GM13976 (cell line): Measurements from ENCODE around the gene COPE.

ENCODE experiments used
- DNase-seq: peaks from one replicate; pipeline ENCODE4 v3.0.0; 2012; ENCODE audit warnings: low spot score
- in situ Hi-C: fragments of 300-500 bp; cut with MboI; formaldehyde crosslinking; loops from one replicate; pipeline ENCODE4 v1.12.0; 2022; ENCODE audit warnings: low sequenced_read_pairs, mixed read lengths, inconsistent platforms; ENCODE audit not compliant: unreplicated experiment
- TF ChIP-seq, protein P1 (sequence below): IDR thresholded peaks from 2 replicates; pipeline ENCODE4 v1.5.1; 2012; ENCODE audit warnings: borderline replicate concordance, mild to moderate bottlenecking; ENCODE audit not compliant: insufficient read depth; ENCODE audit errors: extremely low read depth, missing control alignments, control extremely low read depth

Gene COPE

DNA sequence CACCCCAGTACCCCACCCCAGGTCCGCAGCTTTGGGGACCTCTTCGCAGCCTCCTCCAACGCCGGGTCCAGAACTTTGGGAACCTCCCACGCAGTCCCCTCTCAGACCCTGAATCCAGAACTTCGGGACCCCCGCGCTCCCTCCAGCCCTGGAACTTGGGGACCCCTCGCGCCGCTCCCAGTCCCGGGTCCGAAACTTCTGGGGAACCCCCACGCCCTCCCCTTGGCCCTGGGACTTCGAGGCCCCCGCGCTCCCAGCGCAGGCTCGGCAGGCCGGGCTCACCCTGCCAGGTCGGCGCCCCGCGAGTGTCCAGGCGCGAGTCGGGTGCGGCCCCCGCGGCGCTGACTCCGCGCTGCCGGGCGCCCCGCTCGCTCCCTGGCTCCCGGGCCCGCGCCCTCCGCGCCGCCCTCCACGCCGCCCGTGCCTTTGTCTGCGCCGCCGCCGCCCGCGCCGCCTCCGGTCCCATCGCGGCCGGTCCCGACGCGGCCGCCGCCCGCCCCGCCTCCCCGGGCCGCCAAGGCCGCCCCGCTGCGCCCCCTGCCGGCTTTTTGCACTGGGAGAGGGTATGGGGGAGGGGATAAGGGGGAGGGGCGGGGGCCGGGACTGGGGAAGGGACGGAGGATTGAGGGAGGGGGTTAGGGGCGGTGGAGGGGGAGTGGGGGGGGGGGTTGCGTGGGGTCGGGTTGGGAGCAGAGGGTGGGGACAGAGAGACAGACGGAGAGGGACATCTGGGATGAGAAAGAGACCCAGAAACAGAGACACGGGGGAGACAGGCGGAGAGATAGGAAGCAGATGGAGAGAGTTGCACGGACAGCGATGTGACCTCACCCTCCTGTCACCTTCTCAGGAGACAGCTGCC is 21.8 kb upstream of the COPE start, which contains the start of gene HOMER3:
TSS of gene HOMER3 (minus strand) at position 449 of the 859 bp plus-strand sequence. CDS start 2,235 bp downstream, outside the sequence.
- in situ Hi-C loops = no loop called here

DNA sequence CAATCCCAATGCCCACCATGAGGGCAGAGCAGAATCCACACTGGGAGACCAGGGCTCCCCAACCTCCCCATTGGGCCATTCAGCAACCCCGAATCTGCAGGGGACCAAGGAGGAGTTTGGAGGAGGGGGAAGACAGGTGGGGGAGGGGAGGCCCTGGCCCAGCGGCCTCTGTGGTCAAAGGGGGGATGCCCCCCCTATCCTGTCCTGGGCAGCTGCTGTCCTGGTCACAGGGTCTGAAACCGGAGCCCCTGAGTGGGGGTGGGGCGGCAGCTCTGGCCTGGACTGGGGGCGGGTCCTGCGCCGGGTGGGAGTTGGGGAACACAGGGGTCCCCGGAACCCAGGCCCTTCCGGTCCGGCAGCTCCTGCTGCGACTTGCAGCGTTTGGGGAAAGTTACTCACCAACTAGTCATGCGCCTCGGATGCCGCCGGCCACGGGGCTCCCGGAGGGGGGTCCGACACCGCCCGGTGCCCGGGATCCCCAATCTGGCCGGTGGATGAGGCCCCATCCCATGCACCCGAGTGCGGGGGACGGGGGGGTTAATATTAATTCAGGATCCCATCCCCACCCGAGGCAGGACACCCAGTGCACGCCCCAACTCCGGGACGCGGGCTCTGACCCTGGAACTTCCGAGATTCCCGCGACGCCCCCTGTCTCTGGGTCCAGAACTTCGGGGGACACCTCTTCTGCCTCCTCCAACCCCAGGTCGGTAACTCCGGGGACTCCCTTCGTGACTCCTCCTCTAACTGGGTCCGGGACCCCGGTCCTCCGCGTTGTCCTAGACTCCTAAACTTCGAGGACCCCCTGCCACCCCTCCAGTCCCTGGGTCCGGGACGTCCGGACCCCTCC is 21.0 kb upstream of the COPE start:
- in situ Hi-C loops = no loop called here
- TF ChIP-seq, protein P1, sequence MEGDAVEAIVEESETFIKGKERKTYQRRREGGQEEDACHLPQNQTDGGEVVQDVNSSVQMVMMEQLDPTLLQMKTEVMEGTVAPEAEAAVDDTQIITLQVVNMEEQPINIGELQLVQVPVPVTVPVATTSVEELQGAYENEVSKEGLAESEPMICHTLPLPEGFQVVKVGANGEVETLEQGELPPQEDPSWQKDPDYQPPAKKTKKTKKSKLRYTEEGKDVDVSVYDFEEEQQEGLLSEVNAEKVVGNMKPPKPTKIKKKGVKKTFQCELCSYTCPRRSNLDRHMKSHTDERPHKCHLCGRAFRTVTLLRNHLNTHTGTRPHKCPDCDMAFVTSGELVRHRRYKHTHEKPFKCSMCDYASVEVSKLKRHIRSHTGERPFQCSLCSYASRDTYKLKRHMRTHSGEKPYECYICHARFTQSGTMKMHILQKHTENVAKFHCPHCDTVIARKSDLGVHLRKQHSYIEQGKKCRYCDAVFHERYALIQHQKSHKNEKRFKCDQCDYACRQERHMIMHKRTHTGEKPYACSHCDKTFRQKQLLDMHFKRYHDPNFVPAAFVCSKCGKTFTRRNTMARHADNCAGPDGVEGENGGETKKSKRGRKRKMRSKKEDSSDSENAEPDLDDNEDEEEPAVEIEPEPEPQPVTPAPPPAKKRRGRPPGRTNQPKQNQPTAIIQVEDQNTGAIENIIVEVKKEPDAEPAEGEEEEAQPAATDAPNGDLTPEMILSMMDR = no peak
- DNase-seq = no peak

More for the DNA sequence above, 21.8 kb upstream of the COPE start, which contains the start of gene HOMER3:
- TF ChIP-seq, protein P1 = peak; percentile 26
- DNase-seq = peak; percentile 94

DNA sequence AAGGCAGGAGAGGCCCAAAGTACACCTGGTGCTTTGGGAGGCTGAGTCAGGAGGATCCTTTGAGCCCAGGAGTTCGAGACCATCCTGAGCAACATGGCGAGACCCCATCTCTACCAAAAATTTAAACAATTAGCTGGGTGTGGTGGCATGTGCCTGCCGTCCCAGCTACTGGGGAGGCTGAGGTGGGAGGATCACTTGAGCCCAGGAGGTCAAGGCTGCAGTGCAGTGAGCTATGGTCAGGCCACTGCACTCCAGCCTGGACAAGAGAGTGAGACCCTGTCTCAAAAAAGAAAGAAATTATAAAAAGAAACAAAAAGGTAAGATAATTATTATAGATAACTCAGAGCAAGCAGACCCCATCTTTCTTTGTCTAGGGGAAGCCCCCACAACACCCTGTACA is 20.0 kb upstream of the COPE start:
- no peak for DNase-seq
- TF ChIP-seq, protein P1 = no peak
- in situ Hi-C loops = no loop called here

DNA sequence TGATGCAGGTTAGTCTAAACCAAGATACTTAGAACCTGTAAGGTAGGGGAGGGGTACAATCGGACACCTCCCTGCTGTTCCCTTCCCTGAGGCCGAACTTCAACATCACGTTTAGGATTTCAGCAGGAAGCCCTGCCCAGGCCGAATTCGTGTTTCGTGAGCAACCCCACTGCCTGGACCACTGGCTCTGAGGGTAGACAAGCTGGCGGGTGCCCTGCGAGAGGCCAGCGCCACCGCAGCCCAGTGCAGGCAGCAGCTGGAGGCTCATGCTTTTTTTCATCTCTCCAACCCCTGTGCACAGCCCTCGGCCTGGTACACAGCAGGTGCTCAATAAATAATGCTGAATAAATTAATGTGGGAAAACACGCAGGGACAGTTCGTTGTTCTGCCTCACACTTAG is 14.1 kb upstream of the COPE start:
- DNase-seq = no peak
- in situ Hi-C loops = no loop called here
- TF ChIP-seq, protein P1 = no peak

DNA sequence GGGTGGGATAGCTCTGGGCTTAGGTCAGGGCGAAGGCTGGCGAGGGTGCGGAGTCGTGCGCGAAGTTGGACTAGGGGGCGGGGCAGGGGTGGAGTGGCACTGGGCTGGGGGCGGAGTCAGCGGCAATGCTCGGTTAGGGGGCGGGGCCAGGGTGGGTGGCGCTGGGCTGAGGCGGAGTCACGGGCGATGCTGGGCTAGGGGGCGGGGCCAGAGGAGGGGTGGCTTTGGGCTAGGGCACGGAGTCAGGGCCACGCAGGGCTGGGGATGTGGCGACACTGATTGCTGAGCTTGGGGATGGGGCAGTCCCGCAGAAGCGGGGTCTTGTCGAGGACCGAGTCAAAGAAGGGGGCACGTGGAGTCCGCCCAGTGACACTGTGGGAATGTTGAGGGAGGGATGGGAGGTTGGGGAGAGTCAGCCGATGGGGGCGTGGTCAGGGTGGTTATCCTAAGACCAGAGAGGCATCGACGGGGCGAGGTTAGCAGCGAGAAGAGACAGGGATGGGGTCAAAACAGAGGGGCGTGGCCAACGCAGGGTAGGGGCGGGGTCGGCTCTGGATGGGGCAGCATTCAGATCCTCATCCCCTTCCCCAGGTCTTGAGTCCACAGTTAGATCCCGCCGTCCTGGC is 13.1 kb upstream of the COPE start:
- in situ Hi-C loops = no loop called here
- TF ChIP-seq, protein P1 = no peak
- DNase-seq = peak; percentile 90
